WTC11 (cell line): ENCODE results near the gene NT5DC1. TPM values are rescaled to one million over a fixed set of nuclear protein-coding genes. Genes with fewer than 3 reads are reported as not detected.
A peak's percentile ranks its signal among the peaks of the same experiment; 100 is the strongest.

Experiments
- ATAC-seq: fragments of 200-7000 bp; cut with Tn5 transposase; 2 replicates; pipeline ENCODE4 v1.10.0; 2021; ENCODE audit warnings: mild to moderate bottlenecking, moderate library complexity
- CTCF ChIA-PET: fragments of 300-600 bp; sonication (Branson Sonifier 250); formaldehyde crosslinking; loops from one replicate; lab custom pipeline; 2021; ENCODE audit warnings: antibody characterized with exemption; lab: Charles Lee
- POLR2A ChIA-PET: fragments of 350-600 bp; sonication (Branson Sonifier 250); formaldehyde crosslinking; loops from one replicate; lab custom pipeline; 2021; ENCODE audit warnings: antibody characterized with exemption; lab: Charles Lee
- DNase-seq: peaks from one replicate; pipeline ENCODE4 v3.0.0; 2021; ENCODE audit warnings: low spot score
- H3K27ac Mint-ChIP-seq: 2 replicates; pipeline ENCODE4 v1.8.0; 2021; ENCODE audit warnings: mixed read lengths
- H3K27me3 Mint-ChIP-seq: 2 replicates; pipeline ENCODE4 v1.8.0; 2021; ENCODE audit warnings: low read depth, mild to moderate bottlenecking, moderate library complexity, mixed read lengths
- H3K36me3 Mint-ChIP-seq: 2 replicates; pipeline ENCODE4 v1.8.0; 2021; ENCODE audit warnings: mixed read lengths
- H3K4me1 Mint-ChIP-seq: 2 replicates; pipeline ENCODE4 v1.8.0; 2022; ENCODE audit warnings: mixed read lengths
- H3K4me3 Mint-ChIP-seq: 2 replicates; pipeline ENCODE4 v1.8.0; 2021; ENCODE audit warnings: mild to moderate bottlenecking, moderate library complexity, mixed read lengths
- H3K9me3 Mint-ChIP-seq: 2 replicates; pipeline ENCODE4 v1.8.0; 2021; ENCODE audit warnings: mixed read lengths
- GABPB1 ChIP-seq: sonication (generic); formaldehyde crosslinking; IDR thresholded peaks from 2 replicates; pipeline ENCODE4 v1.8.1; 2023; ENCODE audit warnings: mild to moderate bottlenecking, missing genetic modification reagents
- GRHL2 ChIP-seq: fragments of 250-450 bp; sonication (Bioruptor Pico); IDR thresholded peaks from 2 replicates; pipeline ENCODE4 v1.8.0; 2022; ENCODE audit warnings: mild to moderate bottlenecking, moderate library complexity; ENCODE audit not compliant: insufficient replicate concordance, severe bottlenecking
- HMGA2 ChIP-seq: fragments of 250-450 bp; sonication (Bioruptor Pico); IDR thresholded peaks from 2 replicates; pipeline ENCODE4 v1.4.0; 2021; ENCODE audit warnings: mild to moderate bottlenecking, moderate library complexity
- MYBL2 ChIP-seq: sonication (generic); formaldehyde crosslinking; IDR thresholded peaks from 2 replicates; pipeline ENCODE4 v1.8.1; 2023; ENCODE audit warnings: mild to moderate bottlenecking, moderate library complexity, missing genetic modification reagents
- NFATC4 ChIP-seq: fragments of 250-450 bp; sonication (Bioruptor Pico); IDR thresholded peaks from 2 replicates; pipeline ENCODE4 v1.9.0; 2021; ENCODE audit warnings: mild to moderate bottlenecking
- NFYB ChIP-seq: sonication (generic); formaldehyde crosslinking; conservative IDR thresholded peaks from 2 replicates; pipeline ENCODE4 v1.8.0; 2022; ENCODE audit warnings: low read depth, missing genetic modification reagents
- SMAD4 ChIP-seq: sonication (generic); formaldehyde crosslinking; IDR thresholded peaks from 2 replicates; pipeline ENCODE4 v1.8.0; 2022; ENCODE audit warnings: mild to moderate bottlenecking, missing genetic modification reagents
- SOX15 ChIP-seq: fragments of 250-450 bp; sonication (Bioruptor Pico); IDR thresholded peaks from 2 replicates; pipeline ENCODE4 v1.9.0; 2021; ENCODE audit warnings: mild to moderate bottlenecking
- TEAD1 ChIP-seq: sonication (generic); formaldehyde crosslinking; IDR thresholded peaks from 2 replicates; pipeline ENCODE4 v1.8.0; 2022; ENCODE audit warnings: mild to moderate bottlenecking, missing genetic modification reagents
- ZNF396 ChIP-seq: fragments of 250-450 bp; sonication (Bioruptor Pico); IDR thresholded peaks from 2 replicates; pipeline ENCODE4 v1.8.0; 2021; ENCODE audit warnings: mild to moderate bottlenecking, moderate library complexity, borderline replicate concordance
- total RNA-seq: library from RNA; stranded (reverse); gene quantifications from 3 replicates; pipeline ENCODE4 v1.2.3, GENCODE V29; 2021
- TF ChIP-seq, protein P1 (sequence below): fragments of 250-450 bp; sonication (Bioruptor Pico); IDR thresholded peaks from 2 replicates; pipeline ENCODE4 v1.9.0; 2021; ENCODE audit warnings: mild to moderate bottlenecking, borderline replicate concordance
- TF ChIP-seq, protein P2 (sequence below): fragments of 250-450 bp; sonication (Bioruptor Pico); IDR thresholded peaks from 2 replicates; pipeline ENCODE4 v1.9.0; 2021; ENCODE audit warnings: moderate library complexity, mild to moderate bottlenecking, inconsistent platforms, borderline replicate concordance
- TF ChIP-seq, protein P3 (sequence below): sonication (generic); formaldehyde crosslinking; IDR thresholded peaks from 2 replicates; pipeline ENCODE4 v1.8.0; 2022; ENCODE audit warnings: mild to moderate bottlenecking, missing genetic modification reagents

The NT5DC1 gene
- total RNA-seq, 1 experiment from 2014 or later: 67.9 TPM

- ChIA-PET POLR2A (no interaction called here), CTCF (interaction anchor here (1.3 to 1.9 kb wide), 2 partner anchors 9 to 59 kb away, joined by 3 to 6 read pairs; partner anchors contain the start of gene FRK)
- no peak for DNase-seq
- H3K4me3 Mint-ChIP-seq: no peak overlapping the region
- ATAC-seq: no peak
- no peak overlapping the region for H3K27ac Mint-ChIP-seq
- no peaks in the 10 kb centered on the region for H3K36me3 Mint-ChIP-seq
- no peaks in the 10 kb centered on the region for H3K27me3 Mint-ChIP-seq
- TF ChIP-seq HMGA2 (no peak), NFATC4 (CRISPR knock-in tag) (no peak), GRHL2 (CRISPR knock-in tag) (no peak), TEAD1 (CRISPR knock-in tag) (no peak), SOX15 (CRISPR knock-in tag) (no peak), ZNF396 (no peak), NFYB (CRISPR knock-in tag) (no peak)
- TF ChIP-seq, protein P1, sequence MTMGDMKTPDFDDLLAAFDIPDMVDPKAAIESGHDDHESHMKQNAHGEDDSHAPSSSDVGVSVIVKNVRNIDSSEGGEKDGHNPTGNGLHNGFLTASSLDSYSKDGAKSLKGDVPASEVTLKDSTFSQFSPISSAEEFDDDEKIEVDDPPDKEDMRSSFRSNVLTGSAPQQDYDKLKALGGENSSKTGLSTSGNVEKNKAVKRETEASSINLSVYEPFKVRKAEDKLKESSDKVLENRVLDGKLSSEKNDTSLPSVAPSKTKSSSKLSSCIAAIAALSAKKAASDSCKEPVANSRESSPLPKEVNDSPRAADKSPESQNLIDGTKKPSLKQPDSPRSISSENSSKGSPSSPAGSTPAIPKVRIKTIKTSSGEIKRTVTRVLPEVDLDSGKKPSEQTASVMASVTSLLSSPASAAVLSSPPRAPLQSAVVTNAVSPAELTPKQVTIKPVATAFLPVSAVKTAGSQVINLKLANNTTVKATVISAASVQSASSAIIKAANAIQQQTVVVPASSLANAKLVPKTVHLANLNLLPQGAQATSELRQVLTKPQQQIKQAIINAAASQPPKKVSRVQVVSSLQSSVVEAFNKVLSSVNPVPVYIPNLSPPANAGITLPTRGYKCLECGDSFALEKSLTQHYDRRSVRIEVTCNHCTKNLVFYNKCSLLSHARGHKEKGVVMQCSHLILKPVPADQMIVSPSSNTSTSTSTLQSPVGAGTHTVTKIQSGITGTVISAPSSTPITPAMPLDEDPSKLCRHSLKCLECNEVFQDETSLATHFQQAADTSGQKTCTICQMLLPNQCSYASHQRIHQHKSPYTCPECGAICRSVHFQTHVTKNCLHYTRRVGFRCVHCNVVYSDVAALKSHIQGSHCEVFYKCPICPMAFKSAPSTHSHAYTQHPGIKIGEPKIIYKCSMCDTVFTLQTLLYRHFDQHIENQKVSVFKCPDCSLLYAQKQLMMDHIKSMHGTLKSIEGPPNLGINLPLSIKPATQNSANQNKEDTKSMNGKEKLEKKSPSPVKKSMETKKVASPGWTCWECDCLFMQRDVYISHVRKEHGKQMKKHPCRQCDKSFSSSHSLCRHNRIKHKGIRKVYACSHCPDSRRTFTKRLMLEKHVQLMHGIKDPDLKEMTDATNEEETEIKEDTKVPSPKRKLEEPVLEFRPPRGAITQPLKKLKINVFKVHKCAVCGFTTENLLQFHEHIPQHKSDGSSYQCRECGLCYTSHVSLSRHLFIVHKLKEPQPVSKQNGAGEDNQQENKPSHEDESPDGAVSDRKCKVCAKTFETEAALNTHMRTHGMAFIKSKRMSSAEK (CRISPR knock-in tag): no peak
- TF ChIP-seq, protein P2, sequence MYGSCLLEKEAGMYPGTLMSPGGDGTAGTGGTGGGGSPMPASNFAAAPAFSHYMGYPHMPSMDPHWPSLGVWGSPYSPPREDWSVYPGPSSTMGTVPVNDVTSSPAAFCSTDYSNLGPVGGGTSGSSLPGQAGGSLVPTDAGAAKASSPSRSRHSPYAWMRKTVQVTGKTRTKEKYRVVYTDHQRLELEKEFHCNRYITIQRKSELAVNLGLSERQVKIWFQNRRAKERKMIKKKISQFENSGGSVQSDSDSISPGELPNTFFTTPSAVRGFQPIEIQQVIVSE (CRISPR knock-in tag): no peak
- no peaks in the 10 kb centered on the region for H3K9me3 Mint-ChIP-seq
- no peaks in the 10 kb centered on the region for H3K4me1 Mint-ChIP-seq
Observed at GRCh38 chr6:116070101-116070500, 30.6 kb upstream of the NT5DC1 start.

- POLR2A ChIA-PET: no interaction called here
- no peak for DNase-seq
- Mint-ChIP-seq H3K4me1 (no peaks in the 10 kb centered on the region), H3K9me3 (no peaks in the 10 kb centered on the region), H3K27ac (no peak overlapping the region), H3K36me3 (no peaks in the 10 kb centered on the region), H3K27me3 (no peaks in the 10 kb centered on the region), H3K4me3 (no peak overlapping the region)
- TF ChIP-seq GABPB1 (CRISPR knock-in tag): peak; percentile 34; the same call in 1 of the 2 replicates
- TF ChIP-seq MYBL2: no peak
- CTCF ChIA-PET: interaction anchor here (1.3 to 1.9 kb wide), 2 partner anchors 10 to 60 kb away, joined by 3 to 6 read pairs; partner anchors contain the start of gene FRK
- ATAC-seq: no peak
Observed at GRCh38 chr6:116070616-116071389, 29.9 kb upstream of the NT5DC1 start.

GRCh38 chr6:116072368-116072767, 28.3 kb upstream of the NT5DC1 start:
- DNase-seq (no peak), ATAC-seq (no peak)
- H3K36me3 Mint-ChIP-seq: no peaks in the 10 kb centered on the region
- POLR2A ChIA-PET: no interaction called here
- CTCF ChIA-PET: no interaction called here
- peaks cover 3% of the 10 kb centered on the region for H3K4me1 Mint-ChIP-seq
- H3K4me3 Mint-ChIP-seq: no peak overlapping the region
- no peak overlapping the region for H3K27ac Mint-ChIP-seq
- H3K9me3 Mint-ChIP-seq: no peaks in the 10 kb centered on the region
- peak; percentile 99 for TF ChIP-seq GABPB1 (CRISPR knock-in tag)
- TF ChIP-seq, protein P3, sequence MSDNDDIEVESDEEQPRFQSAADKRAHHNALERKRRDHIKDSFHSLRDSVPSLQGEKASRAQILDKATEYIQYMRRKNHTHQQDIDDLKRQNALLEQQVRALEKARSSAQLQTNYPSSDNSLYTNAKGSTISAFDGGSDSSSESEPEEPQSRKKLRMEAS (CRISPR knock-in tag): no peak
- no peaks in the 10 kb centered on the region for H3K27me3 Mint-ChIP-seq

GRCh38 chr6:116073765-116074440, 26.8 kb upstream of the NT5DC1 start:
- no peak for ATAC-seq
- H3K9me3 Mint-ChIP-seq: no peaks in the 10 kb centered on the region

More at GRCh38 chr6:116073765-116074440, 26.8 kb upstream of the NT5DC1 start:
- DNase-seq: no peak
- H3K4me3 Mint-ChIP-seq: no peak overlapping the region
- H3K36me3 Mint-ChIP-seq: no peaks in the 10 kb centered on the region
- ChIA-PET CTCF (interaction anchor here (0.8 to 1.1 kb wide), 4 partner anchors 11 to 38 kb away, joined by 3 to 5 read pairs (median 5); partner anchors contain the start of gene FRK), POLR2A (no interaction called here)
- no peaks in the 10 kb centered on the region for H3K27me3 Mint-ChIP-seq
- no peak overlapping the region for H3K27ac Mint-ChIP-seq
- peaks cover 6% of the 10 kb centered on the region for H3K4me1 Mint-ChIP-seq
- TF ChIP-seq HMGA2: no peak
- TF ChIP-seq SMAD4 (CRISPR knock-in tag): no peak
- TF ChIP-seq, all 79 proteins: peak for 0
